ENCODE data around the gene NUDCD2.

NUDCD2 gene

GRCh38 chr5:163506726-163507125 lies 46.8 kb upstream of the NUDCD2 start:
- H3K36me3 ChIP-seq (ENCODE audit: insufficient read depth, low read length), result peaks cover 1% of the 10 kb centered on the region; the same call in 1 of the 2 replicates
- H3K27ac ChIP-seq (ENCODE audit: low read length), result peak overlapping the region; percentile 85
- no peaks in the 10 kb centered on the region for H3K27me3 ChIP-seq (ENCODE audit: insufficient read depth, low read length, poor library complexity)
- H4K20me1 ChIP-seq (ENCODE audit: insufficient read depth, low read length), result peaks cover 12% of the 10 kb centered on the region; the same call in 1 of the 2 replicates
- H3K4me3 ChIP-seq (ENCODE audit: low read depth in 1 of 2, low read length in 2 of 2), result peak overlapping the region; percentile 52 to 83; a peak in 3 of 4 replicates
- no peaks in the 10 kb centered on the region for H3K9me3 ChIP-seq (ENCODE audit: insufficient read depth, low read length, severe bottlenecking)
- H3K4me2 ChIP-seq (ENCODE audit: insufficient read depth, low read length), result peak overlapping the region; percentile 72
- no peak for ATAC-seq (ENCODE audit: insufficient read depth, low read depth)
- peaks cover 81% of the 10 kb centered on the region for H3K79me2 ChIP-seq (ENCODE audit: insufficient read depth, low read length)
- TF ChIP-seq CTCF (IDR thresholded peaks at IDR 0.05; ENCODE audit: borderline replicate concordance, extremely low read depth, low read length, poor library complexity, severe bottlenecking) (no peak), EZH2 (IDR thresholded peaks at IDR 0.05; ENCODE audit: borderline replicate concordance, low read depth, low read length, severe bottlenecking) (no peak)
- no peak for DNase-seq
- peaks cover 33% of the 10 kb centered on the region for H3K4me1 ChIP-seq (ENCODE audit: insufficient read depth, low read length)
- peak overlapping the region; percentile 70 for H3K9ac ChIP-seq (ENCODE audit: low read depth, low read length)
- no peak overlapping the region for H2AFZ ChIP-seq (ENCODE audit: low read depth, low read length)

- Histone ChIP-seq H3K27me3 (ENCODE audit: insufficient read depth, low read length, poor library complexity) (no peaks in the 10 kb centered on the region), H4K20me1 (ENCODE audit: insufficient read depth, low read length) (peaks cover 11% of the 10 kb centered on the region; the same call in 1 of the 2 replicates), H3K4me3 (ENCODE audit: low read depth in 1 of 2, low read length in 2 of 2) (peak overlapping the region; percentile 52 to 83), H3K79me2 (ENCODE audit: insufficient read depth, low read length) (peaks cover 74% of the 10 kb centered on the region), H3K27ac (ENCODE audit: low read length) (peak overlapping the region; percentile 85), H2AFZ (ENCODE audit: low read depth, low read length) (no peak overlapping the region; the same call in 1 of the 2 replicates), H3K9me3 (ENCODE audit: insufficient read depth, low read length, severe bottlenecking) (no peaks in the 10 kb centered on the region), H3K9ac (ENCODE audit: low read depth, low read length) (peak overlapping the region; percentile 70), H3K4me2 (ENCODE audit: insufficient read depth, low read length) (peak overlapping the region; percentile 72), H3K4me1 (ENCODE audit: insufficient read depth, low read length) (peaks cover 33% of the 10 kb centered on the region), H3K36me3 (ENCODE audit: insufficient read depth, low read length) (no peaks in the 10 kb centered on the region)
- DNase-seq (no peak), ATAC-seq (ENCODE audit: insufficient read depth, low read depth) (no peak)
- TF ChIP-seq CTCF (IDR thresholded peaks at IDR 0.05; ENCODE audit: borderline replicate concordance, extremely low read depth, low read length, poor library complexity, severe bottlenecking) (no peak), EZH2 (IDR thresholded peaks at IDR 0.05; ENCODE audit: borderline replicate concordance, low read depth, low read length, severe bottlenecking) (no peak)
Observed at GRCh38 chr5:163506095-163506457, 46.2 kb upstream of the NUDCD2 start.

- peak; percentile 61 for TF ChIP-seq CTCF (IDR thresholded peaks at IDR 0.05; ENCODE audit: borderline replicate concordance, extremely low read depth, low read length, poor library complexity, severe bottlenecking)
- no peak for TF ChIP-seq EZH2 (IDR thresholded peaks at IDR 0.05; ENCODE audit: borderline replicate concordance, low read depth, low read length, severe bottlenecking)
- Histone ChIP-seq H3K36me3 (ENCODE audit: insufficient read depth, low read length) (no peaks in the 10 kb centered on the region), H3K27ac (ENCODE audit: low read length) (peak within 1 kb of the TSS; percentile 90), H3K27me3 (ENCODE audit: insufficient read depth, low read length, poor library complexity) (no peaks in the 10 kb centered on the region), H3K9me3 (ENCODE audit: insufficient read depth, low read length, severe bottlenecking) (no peaks in the 10 kb centered on the region), H4K20me1 (ENCODE audit: insufficient read depth, low read length) (peaks cover 11% of the 10 kb centered on the region; the same call in 1 of the 2 replicates), H3K4me2 (ENCODE audit: insufficient read depth, low read length) (peak within 1 kb of the TSS; percentile 72), H3K79me2 (ENCODE audit: insufficient read depth, low read length) (peaks cover 69% of the 10 kb centered on the region), H3K4me1 (ENCODE audit: insufficient read depth, low read length) (peaks cover 33% of the 10 kb centered on the region), H3K9ac (ENCODE audit: low read depth, low read length) (peak within 1 kb of the TSS; percentile 70), H3K4me3 (ENCODE audit: low read depth in 1 of 2, low read length in 2 of 2) (peak within 1 kb of the TSS; percentile 52 to 83), H2AFZ (ENCODE audit: low read depth, low read length) (peak within 1 kb of the TSS; percentile 70)
- ATAC-seq (ENCODE audit: insufficient read depth, low read depth), result peak; percentile 88
- DNase-seq, result peak; percentile 90
Observed at GRCh38 chr5:163505368-163506094, 45.6 kb upstream of the NUDCD2 start, which contains the start of gene MAT2B. MAT2B (plus strand) TSS chr5:163505619; CDS start chr5:163505687, 68 bp downstream.

All from DND-41 (cell line).